GM18861 (cell line): ENCODE data around the gene APOL2.
A peak's percentile ranks its signal among the peaks of the same experiment; 100 is the strongest.
"Not testable (repeated sequence)": the region's sequence is repeated elsewhere in the genome, so short reads cannot be mapped to it uniquely, and the experiment has no call there.

Source experiments
- ATAC-seq: cut with Tn5 transposase; IDR thresholded peaks from one replicate; pipeline ENCODE4 v1.9.1; 2021; ENCODE audit not compliant: unreplicated experiment

APOL2 gene

DNA sequence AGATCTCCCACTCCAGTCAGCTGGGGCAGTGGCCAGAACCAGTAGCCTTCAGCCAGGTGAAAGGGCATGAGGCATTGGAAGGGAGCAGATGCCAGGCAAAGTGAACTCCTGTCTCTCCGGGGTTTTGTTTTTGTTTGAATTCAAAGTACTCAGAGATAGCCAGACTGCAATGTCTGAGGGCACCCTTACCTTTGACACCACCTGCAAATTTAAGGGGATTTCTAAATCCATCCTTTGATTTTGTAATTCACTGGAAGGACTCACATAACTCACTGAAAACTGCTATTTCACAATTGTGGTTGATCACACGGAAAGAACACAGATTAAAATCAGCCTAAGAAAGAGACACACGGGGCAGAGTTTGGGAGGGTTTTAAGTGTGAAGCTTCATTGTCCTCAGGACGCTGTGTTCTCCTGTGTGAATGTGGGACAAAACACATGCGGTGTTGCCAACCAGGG, 23.9 kb upstream of the APOL2 start:
- not testable (repeated sequence) for ATAC-seq

GRCh38 chr22:36262307-36262706, 23.0 kb upstream of the APOL2 start:
- ATAC-seq = not testable (repeated sequence)

GRCh38 chr22:36261675-36262074, 22.3 kb upstream of the APOL2 start:
- not testable (repeated sequence) for ATAC-seq

DNA sequence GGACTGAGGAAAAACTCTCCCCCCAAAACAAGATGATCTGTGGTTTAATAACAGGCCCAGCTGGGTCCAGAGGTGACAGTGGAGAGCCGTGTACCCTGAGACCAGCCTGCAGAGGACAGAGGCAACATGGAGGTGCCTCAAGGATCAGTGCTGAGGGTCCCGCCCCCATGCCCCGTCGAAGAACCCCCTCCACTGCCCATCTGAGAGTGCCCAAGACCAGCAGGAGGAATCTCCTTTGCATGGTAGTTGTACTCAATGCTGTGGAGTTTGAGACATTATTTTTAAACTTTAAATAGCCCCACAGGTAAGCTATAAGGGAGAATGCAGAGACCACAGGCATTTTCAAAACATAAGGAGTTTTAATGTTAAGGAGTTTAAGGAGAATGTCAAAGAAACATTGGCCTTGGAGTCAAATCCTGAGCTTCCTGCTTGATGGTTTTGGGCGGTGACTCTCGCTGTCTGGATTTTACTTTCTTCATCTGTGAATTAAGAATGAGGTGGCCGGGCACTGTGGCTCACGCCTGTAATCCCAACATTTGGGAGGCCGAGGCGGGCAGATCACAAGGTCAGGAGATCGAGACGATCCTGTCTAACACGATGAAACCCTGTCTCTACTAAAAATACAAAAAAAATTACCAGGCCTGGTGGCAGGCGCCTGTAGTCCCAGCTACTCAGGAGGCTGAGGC, 20.4 kb upstream of the APOL2 start:
- ATAC-seq = no peak

GRCh38 chr22:36258701-36259614, 19.6 kb upstream of the APOL2 start:
- no peak for ATAC-seq

GRCh38 chr22:36257948-36258670, 18.8 kb upstream of the APOL2 start:
- ATAC-seq = no peak

DNA sequence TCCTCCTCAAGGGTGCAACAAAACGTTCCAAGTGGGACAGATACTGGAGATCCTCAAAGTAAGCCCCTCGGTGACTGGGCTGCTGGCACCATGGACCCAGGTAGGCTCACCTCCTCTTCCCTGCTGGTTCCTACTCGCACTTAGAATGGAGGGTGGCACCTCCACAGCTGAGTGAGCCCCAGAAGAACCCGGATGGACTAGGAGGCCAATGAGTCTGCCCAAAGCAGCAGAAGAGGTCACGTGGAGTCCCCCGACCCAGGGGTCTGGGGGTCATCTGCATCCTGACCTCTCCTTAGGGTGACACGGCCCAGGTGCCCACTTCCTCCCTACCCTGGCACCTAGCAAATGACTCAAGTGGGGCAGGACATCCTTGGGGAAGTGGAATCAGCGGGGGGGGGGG, 18.0 kb upstream of the APOL2 start:
- ATAC-seq = no peak

DNA sequence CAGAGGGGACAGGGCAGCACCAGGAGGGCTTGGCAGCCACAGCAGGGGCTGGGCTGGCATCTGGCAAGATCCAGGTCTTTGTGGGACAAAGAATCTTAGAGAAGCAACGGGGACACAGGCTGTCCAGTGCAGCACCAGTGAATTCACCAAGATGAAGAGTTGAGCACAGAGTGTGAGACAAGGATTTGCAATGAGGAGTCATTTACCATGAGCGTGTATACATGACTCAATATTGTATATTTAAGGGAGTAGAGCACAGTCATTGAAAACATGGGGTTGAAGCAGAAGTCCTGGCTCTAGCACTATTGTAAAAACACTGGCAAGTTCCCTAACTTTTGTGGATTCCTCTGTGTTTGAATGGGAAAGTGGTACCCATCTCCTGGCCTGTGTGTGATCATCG, 17.2 kb upstream of the APOL2 start:
- no peak for ATAC-seq

DNA sequence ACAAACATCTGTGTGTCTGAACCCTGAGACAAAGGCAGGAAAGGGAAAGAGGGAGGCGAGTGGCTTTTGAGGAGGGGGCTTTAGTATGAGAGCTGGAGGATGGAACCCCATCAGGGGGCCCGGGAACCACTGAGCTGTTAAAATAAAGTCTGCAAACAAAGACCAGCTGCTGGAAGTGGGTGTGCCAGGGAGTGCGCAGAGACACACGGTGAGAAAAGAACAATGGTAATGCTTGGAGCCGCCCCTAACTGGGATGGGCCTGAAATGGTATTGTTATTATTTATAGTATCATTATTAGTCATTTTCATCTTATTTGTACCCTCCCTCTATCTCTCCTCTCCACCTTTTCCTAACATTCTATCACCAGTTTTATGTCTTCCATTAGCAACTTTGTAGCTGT, 16.2 kb upstream of the APOL2 start:
- ATAC-seq = not testable (repeated sequence)

DNA sequence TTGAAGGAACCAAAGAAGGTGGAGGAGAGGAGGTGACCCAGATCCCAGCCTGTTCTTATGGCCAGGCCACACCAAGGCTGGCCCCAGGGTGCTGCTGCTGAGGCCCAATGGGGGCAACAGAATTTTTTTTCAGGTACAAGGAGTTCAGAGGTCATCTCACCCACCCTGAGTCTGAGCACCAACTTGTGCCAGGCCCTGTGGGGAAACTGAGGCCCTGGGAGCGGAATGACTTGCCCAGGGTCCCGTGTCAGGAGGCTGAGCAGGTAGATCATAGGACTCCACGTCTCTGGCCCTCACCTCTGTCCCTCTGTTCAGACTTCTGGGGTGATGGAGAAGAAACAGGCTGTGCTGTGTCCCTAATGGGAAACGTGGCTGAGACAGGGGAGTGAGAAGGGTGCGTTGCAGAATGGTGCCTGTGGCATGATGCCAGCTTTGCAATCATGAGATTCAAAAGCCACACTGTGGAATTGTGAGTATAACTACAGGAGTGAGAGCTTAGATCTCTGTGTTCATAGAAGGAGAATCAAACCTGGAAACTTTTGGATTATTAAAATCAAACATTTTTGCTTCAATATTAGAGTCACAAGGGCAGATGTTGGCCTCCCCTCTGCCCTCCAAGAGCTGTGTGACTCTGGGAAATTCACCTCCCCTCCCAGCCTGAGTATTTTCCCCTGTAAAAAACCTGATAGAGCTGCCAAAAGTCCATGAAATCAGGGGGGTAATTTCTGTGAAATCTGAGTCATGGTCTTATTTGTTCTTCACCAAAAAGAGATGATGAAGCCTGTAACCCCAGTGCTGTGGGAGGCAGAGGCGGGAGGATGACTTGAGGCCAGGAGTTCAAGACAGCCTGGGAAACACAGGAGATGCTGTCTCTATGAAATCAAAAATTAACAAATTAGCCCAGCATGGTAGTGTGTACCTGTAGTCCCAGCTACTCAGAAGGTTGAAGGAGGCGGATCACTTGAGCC, 14.5 kb upstream of the APOL2 start:
- no peak for ATAC-seq

GRCh38 chr22:36252754-36253522, 13.6 kb upstream of the APOL2 start, which contains the start of gene APOL1:
Gene APOL1, plus strand, starts transcription at chr22:36253133. Its CDS starts 1,823 bp downstream, at chr22:36254956.
- peak; percentile 57 for ATAC-seq

DNA sequence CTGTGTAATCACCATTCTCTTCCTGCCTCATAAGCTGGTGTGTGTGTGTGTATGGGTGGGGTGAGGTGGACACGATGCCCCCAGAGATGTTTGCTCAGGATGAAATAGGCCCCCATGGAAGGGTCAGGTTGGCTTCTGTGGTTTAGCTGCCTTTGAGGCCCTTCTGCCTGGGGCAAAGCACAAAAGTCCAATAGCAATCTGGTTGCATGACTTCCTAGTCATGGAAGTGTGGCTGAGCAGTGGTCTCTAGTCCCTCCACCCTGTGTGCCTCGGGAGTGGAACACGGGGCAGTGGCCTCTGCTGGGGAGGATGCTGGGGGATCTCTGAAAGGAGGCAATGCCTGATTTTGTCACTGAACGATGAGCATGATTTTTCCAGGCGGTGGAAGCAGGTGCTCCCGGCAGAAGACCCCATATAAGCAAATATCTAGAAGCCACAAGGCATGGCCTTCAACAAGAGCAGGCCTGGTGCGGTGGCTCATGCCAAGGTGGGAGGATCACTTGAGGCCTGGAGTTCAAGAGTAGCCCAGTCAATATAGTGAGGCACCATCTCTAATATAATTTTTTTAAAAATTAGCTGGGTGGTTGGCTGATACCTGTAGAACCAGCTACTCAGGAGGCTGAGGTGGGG, 12.8 kb upstream of the APOL2 start:
- not testable (repeated sequence) for ATAC-seq

DNA sequence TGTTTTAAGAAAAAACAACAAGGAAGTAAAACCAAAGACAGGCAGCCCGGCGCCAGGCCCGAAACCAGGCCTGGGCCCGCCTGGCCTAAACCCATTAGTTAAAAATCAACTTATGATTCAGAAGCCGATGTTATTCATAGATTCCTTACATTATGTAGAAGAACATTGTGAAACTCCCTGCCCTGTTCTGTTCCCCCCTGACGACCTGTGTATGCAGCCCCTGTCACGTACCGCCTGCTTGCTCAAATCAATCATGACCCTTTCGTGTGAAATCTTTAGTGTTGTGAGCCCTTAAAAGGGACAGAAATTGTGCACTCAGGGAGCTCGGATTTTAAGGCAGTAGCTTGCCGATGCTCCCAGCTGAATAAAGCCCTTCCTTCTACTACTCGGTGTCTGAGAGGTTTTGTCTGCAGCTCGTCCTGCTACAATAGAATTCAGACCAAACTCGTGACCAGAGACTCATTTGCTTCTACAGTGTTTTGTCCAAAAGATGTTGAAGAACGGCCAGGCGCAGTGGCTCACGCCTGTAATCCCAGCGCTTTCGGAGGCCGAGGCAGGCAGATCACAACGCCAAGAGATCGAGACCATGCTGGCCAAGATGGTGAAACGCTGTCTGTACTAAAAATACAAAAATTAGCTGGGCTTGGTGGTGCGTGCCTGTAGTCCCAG, 11.1 kb upstream of the APOL2 start:
- not testable (repeated sequence) for ATAC-seq

DNA sequence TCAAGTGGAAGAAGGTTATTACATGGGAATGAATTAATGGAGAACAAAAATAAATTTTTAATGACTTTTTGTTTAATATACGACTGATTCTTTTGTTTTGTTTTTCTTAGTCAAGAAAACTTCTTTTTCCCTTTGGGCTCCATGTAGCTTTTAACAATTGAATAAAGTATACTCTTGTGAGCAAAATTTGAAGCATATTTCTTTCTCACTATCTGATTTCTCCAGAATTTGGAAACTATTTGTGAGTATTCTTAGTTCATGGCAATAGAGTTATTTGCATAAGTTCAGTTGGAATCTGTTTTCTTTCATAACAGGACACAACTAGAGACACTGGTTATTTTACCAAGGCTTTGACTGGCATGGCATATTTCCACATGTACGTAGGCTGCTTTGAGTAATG, 9.8 kb upstream of the APOL2 start:
- no peak for ATAC-seq

- no peak for ATAC-seq
Measured at GRCh38 chr22:36247955-36248354, 8.6 kb upstream of the APOL2 start.

DNA sequence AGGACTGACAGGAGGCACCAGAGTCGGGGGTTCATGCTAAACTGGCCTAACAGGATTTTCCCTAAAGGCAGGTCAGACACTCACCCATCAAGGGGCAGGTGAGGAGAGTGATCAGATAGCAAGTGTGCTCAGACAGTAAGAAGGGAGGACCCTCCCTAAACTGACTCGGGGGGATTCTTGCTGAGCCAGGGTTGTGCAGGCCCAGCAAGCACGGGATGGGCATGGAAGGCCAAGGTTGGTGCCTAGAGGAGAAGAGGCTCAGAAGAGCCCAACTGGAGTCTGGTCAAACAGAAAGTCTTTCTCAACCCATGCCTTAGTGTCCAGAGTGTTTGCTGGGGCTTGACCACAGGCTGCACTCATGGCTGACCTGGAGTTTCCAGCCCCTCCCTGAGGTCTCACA, 7.4 kb upstream of the APOL2 start:
- no peak for ATAC-seq

- ATAC-seq = no peak
Measured at GRCh38 chr22:36245805-36246356, 6.6 kb upstream of the APOL2 start.
